ENCODE data around the gene LUZP2.

- TF ChIP-seq POLR2A (IDR thresholded peaks at IDR 0.05; ENCODE audit: low read depth, low read length) (no peak), TAF1 (IDR thresholded peaks at IDR 0.05; ENCODE audit: borderline replicate concordance, low read depth, low read length) (no peak), POLR2AphosphoS5 (IDR thresholded peaks at IDR 0.05; ENCODE audit: low read depth, low read length) (no peak)
Observed at GRCh38 chr11:24559315-24559714, 62.5 kb downstream of the LUZP2 start.
